ENCODE data around the gene MYADML2. TPM values are rescaled to one million over a fixed set of nuclear protein-coding genes. Genes with fewer than 3 reads are reported as not detected.
"Not testable (repeated sequence)": the region's sequence is repeated elsewhere in the genome, so short reads cannot be mapped to it uniquely, and the experiment has no call there.

The MYADML2 gene
- total RNA-seq, 1 experiment from 2014 or later = 0.22 TPM

- no peak overlapping the region for H4K91ac ChIP-seq (ENCODE audit: insufficient read length, low read depth, low read length)
- peak overlapping the region in 1 of 3 experiments; percentile 27; a peak in 1 of 7 replicates for H3K27ac Mint-ChIP-seq
- H3K4me1 Mint-ChIP-seq = peaks cover 3 to 9% of the 10 kb centered on the region in 2 experiments; a peak in 2 of 4 replicates
- no peaks in the 10 kb centered on the region for H4K20me1 ChIP-seq (ENCODE audit: control insufficient read depth, insufficient read depth, insufficient read length)
- H2BK15ac ChIP-seq (ENCODE audit: low read depth, low read length) = no peak overlapping the region
- H3K36me3 Mint-ChIP-seq (ENCODE audit: insufficient read depth in 1 of 3, low read depth in 3 of 3) = peaks cover 6 to 60% (median 55%) of the 10 kb centered on the region in 3 experiments
- H2AK5ac ChIP-seq (ENCODE audit: insufficient read length, low read length) = no peak overlapping the region
- no peaks in the 10 kb centered on the region for H3K79me2 ChIP-seq (ENCODE audit: insufficient read depth, low read length)
- no peak overlapping the region for H3K4ac ChIP-seq (ENCODE audit: low read depth, low read length)
- no peak overlapping the region for H2BK5ac ChIP-seq (ENCODE audit: insufficient read length, low read length)
- no peaks in the 10 kb centered on the region for H3K27me3 Mint-ChIP-seq (ENCODE audit: low read depth)
- no peak overlapping the region for H3K27ac ChIP-seq (ENCODE audit: insufficient read length, low read depth, low read length)
- no peak overlapping the region for H4K8ac ChIP-seq (replicated peaks; ENCODE audit: insufficient read length, low read depth, low read length)
- H3K9me3 ChIP-seq (ENCODE audit: control insufficient read depth, low read depth, low read length) = no peaks in the 10 kb centered on the region
- H3K79me1 ChIP-seq (ENCODE audit: insufficient read depth, low read depth, low read length, poor library complexity, severe bottlenecking) = no peaks in the 10 kb centered on the region
- no peaks in the 10 kb centered on the region; a peak in 2 of 5 replicates for H3K9me3 Mint-ChIP-seq
- H3K14ac ChIP-seq (ENCODE audit: insufficient read depth, low read length) = no peak overlapping the region
- H4K5ac ChIP-seq (ENCODE audit: insufficient read length, low read depth, low read length) = no peak overlapping the region
- H3T11ph ChIP-seq (ENCODE audit: low read length) = no peak overlapping the region
- H3K4me2 ChIP-seq (ENCODE audit: insufficient read depth, insufficient read length, low read length) = no peak overlapping the region
- no peak for DNase-seq
- no peak overlapping the region for H2BK12ac ChIP-seq (ENCODE audit: insufficient read length, low read depth, low read length)
- no peak for TF ChIP-seq CTCF (conservative IDR thresholded peaks at IDR 0.05)
- H2AFZ ChIP-seq (ENCODE audit: low read length) = no peak overlapping the region
- no peaks in the 10 kb centered on the region for H3K4me1 ChIP-seq (ENCODE audit: insufficient read depth, low read length)
- H3K9ac ChIP-seq (ENCODE audit: extremely low read depth, insufficient read length, low read length) = no peak overlapping the region
- WGBS (ENCODE audit: extremely low coverage, insufficient read length, low lambda C conversion rate) = no CpG with 5 or more reads among the region's 35 CpGs
- no peaks in the 10 kb centered on the region for H3K27me3 ChIP-seq (ENCODE audit: insufficient read depth, low read length)
- H2BK20ac ChIP-seq (ENCODE audit: low read depth, low read length, poor library complexity, severe bottlenecking) = no peak overlapping the region
- H3K23ac ChIP-seq (ENCODE audit: insufficient read length, low read depth, low read length) = no peak overlapping the region
- no peak overlapping the region for H2BK120ac ChIP-seq (ENCODE audit: low read depth, low read length, poor library complexity, severe bottlenecking)
- peak overlapping the region in 1 of 2 experiments; percentile 6; a peak in 1 of 5 replicates for H3K4me3 Mint-ChIP-seq
- H3K56ac ChIP-seq (ENCODE audit: insufficient read length, low read depth, low read length) = no peak overlapping the region
- H3K18ac ChIP-seq (ENCODE audit: insufficient read length, low read depth, low read length) = no peak overlapping the region
- no peaks in the 10 kb centered on the region for H3K23me2 ChIP-seq (ENCODE audit: insufficient read length, low read depth, low read length, poor library complexity, severe bottlenecking)
These were observed 36.1 kb upstream of the MYADML2 start for GRCh38 chr17:81983011-81983638.

- not testable (repeated sequence) for H3K79me1 ChIP-seq (ENCODE audit: insufficient read depth, low read depth, low read length, poor library complexity, severe bottlenecking); H3K27me3 ChIP-seq (ENCODE audit: insufficient read depth, low read length); H4K5ac ChIP-seq (ENCODE audit: insufficient read length, low read depth, low read length); H3K9ac ChIP-seq (ENCODE audit: extremely low read depth, insufficient read length, low read length); H2BK5ac ChIP-seq (ENCODE audit: insufficient read length, low read length); H2BK12ac ChIP-seq (ENCODE audit: insufficient read length, low read depth, low read length); H2BK15ac ChIP-seq (ENCODE audit: low read depth, low read length); H2BK20ac ChIP-seq (ENCODE audit: low read depth, low read length, poor library complexity, severe bottlenecking); H3K4me1 ChIP-seq (ENCODE audit: insufficient read depth, low read length); H3T11ph ChIP-seq (ENCODE audit: low read length); H4K8ac ChIP-seq (replicated peaks; ENCODE audit: insufficient read length, low read depth, low read length); H2AK5ac ChIP-seq (ENCODE audit: insufficient read length, low read length); H3K79me2 ChIP-seq (ENCODE audit: insufficient read depth, low read length); H3K18ac ChIP-seq (ENCODE audit: insufficient read length, low read depth, low read length); H3K14ac ChIP-seq (ENCODE audit: insufficient read depth, low read length); H3K27ac Mint-ChIP-seq; DNase-seq; H3K9me3 ChIP-seq (ENCODE audit: control insufficient read depth, low read depth, low read length); H4K20me1 ChIP-seq (ENCODE audit: control insufficient read depth, insufficient read depth, insufficient read length); H3K9me3 Mint-ChIP-seq; H3K4me3 Mint-ChIP-seq; H2AFZ ChIP-seq (ENCODE audit: low read length); H3K23ac ChIP-seq (ENCODE audit: insufficient read length, low read depth, low read length); H3K27ac ChIP-seq (ENCODE audit: insufficient read length, low read depth, low read length); H3K27me3 Mint-ChIP-seq (ENCODE audit: low read depth); H3K56ac ChIP-seq (ENCODE audit: insufficient read length, low read depth, low read length); H3K4ac ChIP-seq (ENCODE audit: low read depth, low read length); H2BK120ac ChIP-seq (ENCODE audit: low read depth, low read length, poor library complexity, severe bottlenecking); H4K91ac ChIP-seq (ENCODE audit: insufficient read length, low read depth, low read length); H3K4me2 ChIP-seq (ENCODE audit: insufficient read depth, insufficient read length, low read length)
- WGBS (ENCODE audit: extremely low coverage, insufficient read length, low lambda C conversion rate) = no CpG with 5 or more reads among the region's 12 CpGs
- Mint-ChIP-seq H3K36me3 (ENCODE audit: insufficient read depth in 1 of 3, low read depth in 3 of 3) (peaks cover 6 to 50% (median 49%) of the 10 kb centered on the region in 3 experiments), H3K4me1 (peaks cover 5 to 12% of the 10 kb centered on the region in 2 experiments; a peak in 3 of 4 replicates)
- H3K23me2 ChIP-seq (ENCODE audit: insufficient read length, low read depth, low read length, poor library complexity, severe bottlenecking) = peaks cover 11% of the 10 kb centered on the region
These were observed 34.5 kb upstream of the MYADML2 start for GRCh38 chr17:81981511-81981910.

Measured in H9 (cell line).